SW 1271 (cell line): ENCODE measurements around the gene TSNAX.

Source experiments
- DNase-seq, 2 experiments: peaks; one replicate each; lab custom pipeline; 2025; lab: John Stamatoyannopoulos, UW

Gene TSNAX

GRCh38 chr1:231601824-231602672, 73.6 kb downstream of the TSNAX start:
- DNase-seq: no peak

- no peak for DNase-seq
Observed at GRCh38 chr1:231602673-231602984, 74.2 kb downstream of the TSNAX start.

- peak; percentile 10 to 60 for DNase-seq
Observed at GRCh38 chr1:231603598-231604275, 75.3 kb downstream of the TSNAX start.

GRCh38 chr1:231604276-231604621, 75.8 kb downstream of the TSNAX start:
- no peak for DNase-seq

- DNase-seq: no peak
Observed at GRCh38 chr1:231605149-231606100, 77.0 kb downstream of the TSNAX start.

- DNase-seq: no peak
Observed at GRCh38 chr1:231606712-231607111, 78.2 kb downstream of the TSNAX start.

- no peak for DNase-seq
Observed at GRCh38 chr1:231610388-231610787, 81.9 kb downstream of the TSNAX start.

- no peak for DNase-seq
Observed at GRCh38 chr1:231611111-231611510, 82.6 kb downstream of the TSNAX start.

- DNase-seq: no peak
Observed at GRCh38 chr1:231611851-231612250, 83.4 kb downstream of the TSNAX start.

- DNase-seq: no peak
Observed at GRCh38 chr1:231612393-231613089, 84.1 kb downstream of the TSNAX start.

GRCh38 chr1:231613419-231614349, 85.2 kb downstream of the TSNAX start:
- no peak for DNase-seq
